ENCODE data around the gene HSPA12B. TPM values are rescaled to one million over a fixed set of nuclear protein-coding genes. Genes with fewer than 3 reads are reported as not detected.

The HSPA12B gene
- total and polyA plus RNA-seq, 2 experiments from 2014 or later, result 2.5 to 3.4 TPM

DNA sequence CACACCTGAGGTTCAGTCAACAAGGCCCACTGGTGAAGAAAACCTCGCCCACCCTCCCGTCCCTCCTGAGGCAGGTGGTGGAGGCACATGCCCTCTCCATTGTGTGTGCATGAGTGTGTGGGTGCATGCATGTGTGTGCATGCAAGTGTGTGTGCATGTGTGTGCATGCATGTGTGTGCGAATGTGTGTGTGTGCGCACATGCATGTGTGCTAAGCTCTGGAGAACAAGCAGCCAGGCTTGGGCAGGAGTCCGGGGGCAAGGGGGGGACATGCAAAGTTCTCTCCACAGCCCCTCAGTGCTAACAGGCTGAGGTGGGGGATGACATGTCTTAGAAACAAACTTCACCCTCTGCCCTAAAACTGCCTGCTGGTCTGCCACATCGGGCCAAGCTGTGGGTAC lies 3.1 kb upstream of the HSPA12B start:
- WGBS (ENCODE audit: low lambda C conversion rate, missing lambda C conversion rate), result 94% methylated on average over 6 of the region's 6 CpGs
- no peak for DNase-seq (ENCODE audit: low spot score)
- Histone ChIP-seq H3K9me3 (ENCODE audit: low read depth) (no peaks in the 10 kb centered on the region), H4K20me1 (ENCODE audit: insufficient read depth, poor library complexity, severe bottlenecking) (no peaks in the 10 kb centered on the region), H3K4me2 (no peak overlapping the region), H2AFZ (no peak overlapping the region), H3K4me1 (ENCODE audit: insufficient read depth) (peaks cover 2% of the 10 kb centered on the region), H3K36me3 (replicated peaks; ENCODE audit: insufficient read depth, low read depth) (no peaks in the 10 kb centered on the region), H3K9me2 (replicated peaks; ENCODE audit: insufficient read depth) (no peaks in the 10 kb centered on the region), H3K79me2 (no peaks in the 10 kb centered on the region), H3K27me3 (peaks cover 20% of the 10 kb centered on the region), H3K4me3 (no peak overlapping the region), H3K27ac (no peak overlapping the region)
- TF ChIP-seq EZH2phosphoT487 (IDR thresholded peaks at IDR 0.05; ENCODE audit: low read depth, severe bottlenecking, unreplicated experiment) (no peak), EZH2 (IDR thresholded peaks at IDR 0.05; ENCODE audit: borderline replicate concordance) (no peak)
- TF ChIP-seq, protein P1, sequence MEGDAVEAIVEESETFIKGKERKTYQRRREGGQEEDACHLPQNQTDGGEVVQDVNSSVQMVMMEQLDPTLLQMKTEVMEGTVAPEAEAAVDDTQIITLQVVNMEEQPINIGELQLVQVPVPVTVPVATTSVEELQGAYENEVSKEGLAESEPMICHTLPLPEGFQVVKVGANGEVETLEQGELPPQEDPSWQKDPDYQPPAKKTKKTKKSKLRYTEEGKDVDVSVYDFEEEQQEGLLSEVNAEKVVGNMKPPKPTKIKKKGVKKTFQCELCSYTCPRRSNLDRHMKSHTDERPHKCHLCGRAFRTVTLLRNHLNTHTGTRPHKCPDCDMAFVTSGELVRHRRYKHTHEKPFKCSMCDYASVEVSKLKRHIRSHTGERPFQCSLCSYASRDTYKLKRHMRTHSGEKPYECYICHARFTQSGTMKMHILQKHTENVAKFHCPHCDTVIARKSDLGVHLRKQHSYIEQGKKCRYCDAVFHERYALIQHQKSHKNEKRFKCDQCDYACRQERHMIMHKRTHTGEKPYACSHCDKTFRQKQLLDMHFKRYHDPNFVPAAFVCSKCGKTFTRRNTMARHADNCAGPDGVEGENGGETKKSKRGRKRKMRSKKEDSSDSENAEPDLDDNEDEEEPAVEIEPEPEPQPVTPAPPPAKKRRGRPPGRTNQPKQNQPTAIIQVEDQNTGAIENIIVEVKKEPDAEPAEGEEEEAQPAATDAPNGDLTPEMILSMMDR (IDR thresholded peaks at IDR 0.05; ENCODE audit: poor library complexity), result no peak

DNA sequence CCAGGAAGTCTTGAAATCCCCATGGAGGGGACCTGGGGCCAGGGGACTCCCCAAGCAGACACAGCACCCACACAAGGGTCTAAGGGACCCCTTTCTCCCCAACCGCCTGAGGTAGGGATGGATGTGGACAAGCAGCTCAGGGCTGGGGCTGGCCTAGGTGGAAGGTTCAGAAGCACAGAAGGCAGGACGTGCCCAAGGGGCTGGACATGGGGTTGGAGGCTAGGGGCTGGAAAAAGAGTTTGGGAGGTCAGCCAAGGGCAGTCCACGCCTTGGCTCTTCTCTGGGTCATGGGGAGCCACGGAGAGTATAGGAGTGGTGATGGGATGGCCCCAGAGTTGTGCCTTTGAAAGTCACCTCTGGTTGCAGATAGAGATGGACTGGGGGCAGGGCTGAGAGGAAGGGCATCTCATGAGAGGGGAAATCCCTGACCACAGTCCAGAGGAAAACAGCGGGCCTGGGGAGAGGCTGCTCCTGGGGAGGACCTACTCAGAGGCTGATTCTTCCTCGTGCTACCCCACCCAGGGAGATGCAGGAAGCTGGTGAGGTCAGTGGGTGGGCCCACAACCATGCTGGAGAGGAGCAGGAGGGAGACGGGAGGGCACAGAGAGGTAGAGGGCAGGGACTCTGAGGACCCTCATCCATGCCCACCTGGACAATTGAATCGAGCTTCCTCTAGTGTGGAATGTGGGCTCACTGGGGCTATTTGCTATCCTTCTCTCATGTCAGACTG lies 2.5 kb upstream of the HSPA12B start:
- peaks cover 2% of the 10 kb centered on the region for H3K4me1 ChIP-seq (ENCODE audit: insufficient read depth)
- no peaks in the 10 kb centered on the region for H3K9me2 ChIP-seq (replicated peaks; ENCODE audit: insufficient read depth)
- H2AFZ ChIP-seq, result no peak overlapping the region
- no peaks in the 10 kb centered on the region for H4K20me1 ChIP-seq (ENCODE audit: insufficient read depth, poor library complexity, severe bottlenecking)
- H3K9me3 ChIP-seq (ENCODE audit: low read depth), result no peaks in the 10 kb centered on the region
- WGBS (ENCODE audit: low lambda C conversion rate, missing lambda C conversion rate), result 86% methylated on average over 8 of the region's 8 CpGs
- no peaks in the 10 kb centered on the region for H3K36me3 ChIP-seq (replicated peaks; ENCODE audit: insufficient read depth, low read depth)
- H3K27me3 ChIP-seq, result peaks cover 20% of the 10 kb centered on the region
- no peak overlapping the region for H3K27ac ChIP-seq
- no peak for DNase-seq (ENCODE audit: low spot score)
- H3K4me2 ChIP-seq, result no peak overlapping the region
- no peaks in the 10 kb centered on the region for H3K79me2 ChIP-seq
- H3K4me3 ChIP-seq, result no peak overlapping the region
- TF ChIP-seq EZH2 (IDR thresholded peaks at IDR 0.05; ENCODE audit: borderline replicate concordance) (no peak), EZH2phosphoT487 (IDR thresholded peaks at IDR 0.05; ENCODE audit: low read depth, severe bottlenecking, unreplicated experiment) (no peak)
- TF ChIP-seq, protein P1 (IDR thresholded peaks at IDR 0.05; ENCODE audit: poor library complexity), result no peak

DNA sequence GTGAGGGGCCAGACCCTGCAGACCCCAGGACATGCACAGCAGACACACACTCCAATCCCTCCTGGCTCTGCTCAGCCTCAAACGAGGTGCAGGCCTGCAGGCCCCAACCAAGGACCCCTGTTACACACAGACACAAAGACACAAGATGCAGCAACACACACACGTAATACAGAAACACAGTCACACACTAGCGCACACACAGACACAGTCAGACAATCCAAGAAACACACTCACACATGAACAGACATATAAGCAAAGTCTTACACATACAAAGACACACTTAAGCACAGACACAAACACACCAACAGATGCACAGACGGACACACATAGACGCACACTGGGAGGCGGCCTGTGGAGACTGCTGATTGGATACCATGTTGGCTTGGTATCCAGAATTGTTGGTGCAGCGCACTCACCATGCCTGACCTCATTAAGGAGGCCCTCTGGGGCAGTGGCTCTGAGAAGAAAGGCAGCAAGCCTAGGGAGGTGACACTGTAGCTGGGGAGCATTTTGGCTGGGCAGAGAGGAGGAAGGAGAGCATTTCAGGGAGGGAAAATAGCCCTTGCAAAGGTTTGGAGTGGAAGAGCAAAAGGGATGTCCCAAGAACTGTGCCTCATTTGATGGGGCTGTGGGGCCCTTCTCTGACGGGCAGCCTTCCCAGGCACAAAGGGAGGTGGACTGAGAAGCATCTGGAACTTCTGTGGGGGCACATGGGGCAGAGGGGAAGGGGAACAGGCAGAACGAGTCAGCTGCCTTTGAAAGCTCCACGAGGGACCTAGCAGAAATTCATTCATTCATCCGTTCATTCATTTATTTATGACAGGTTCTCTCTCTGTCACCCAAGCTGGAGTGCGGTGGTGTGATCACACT lies 1.4 kb upstream of the HSPA12B start:
- no peak overlapping the region for H3K27ac ChIP-seq
- no peak overlapping the region for H2AFZ ChIP-seq
- H3K4me1 ChIP-seq (ENCODE audit: insufficient read depth), result peaks cover 2% of the 10 kb centered on the region
- H3K9me3 ChIP-seq (ENCODE audit: low read depth), result no peaks in the 10 kb centered on the region
- H3K79me2 ChIP-seq, result no peaks in the 10 kb centered on the region
- no peaks in the 10 kb centered on the region for H3K9me2 ChIP-seq (replicated peaks; ENCODE audit: insufficient read depth)
- no peak overlapping the region for H3K4me3 ChIP-seq
- H3K27me3 ChIP-seq, result peaks cover 18% of the 10 kb centered on the region
- no peaks in the 10 kb centered on the region for H4K20me1 ChIP-seq (ENCODE audit: insufficient read depth, poor library complexity, severe bottlenecking)
- H3K36me3 ChIP-seq (replicated peaks; ENCODE audit: insufficient read depth, low read depth), result no peaks in the 10 kb centered on the region
- H3K4me2 ChIP-seq, result no peak overlapping the region
- no peak for DNase-seq (ENCODE audit: low spot score)
- WGBS (ENCODE audit: low lambda C conversion rate, missing lambda C conversion rate), result 89% methylated on average over 12 of the region's 12 CpGs
- no peak for TF ChIP-seq EZH2 (IDR thresholded peaks at IDR 0.05; ENCODE audit: borderline replicate concordance)
- TF ChIP-seq, protein P1 (IDR thresholded peaks at IDR 0.05; ENCODE audit: poor library complexity), result no peak
- TF ChIP-seq EZH2phosphoT487 (IDR thresholded peaks at IDR 0.05; ENCODE audit: low read depth, severe bottlenecking, unreplicated experiment), result no peak

All from hepatocyte (in vitro differentiated cells).